ENCODE measurements around the gene ASMT. TPM values are rescaled to one million over a fixed set of nuclear protein-coding genes. Genes with fewer than 3 reads are reported as not detected.
"Not testable (repeated sequence)": the region's sequence is repeated elsewhere in the genome, so short reads cannot be mapped to it uniquely, and the experiment has no call there.

ASMT gene
- polyA plus RNA-seq, 1 of the 3 experiments (the other 2 are of a cell fraction): 0.26 TPM

DNA sequence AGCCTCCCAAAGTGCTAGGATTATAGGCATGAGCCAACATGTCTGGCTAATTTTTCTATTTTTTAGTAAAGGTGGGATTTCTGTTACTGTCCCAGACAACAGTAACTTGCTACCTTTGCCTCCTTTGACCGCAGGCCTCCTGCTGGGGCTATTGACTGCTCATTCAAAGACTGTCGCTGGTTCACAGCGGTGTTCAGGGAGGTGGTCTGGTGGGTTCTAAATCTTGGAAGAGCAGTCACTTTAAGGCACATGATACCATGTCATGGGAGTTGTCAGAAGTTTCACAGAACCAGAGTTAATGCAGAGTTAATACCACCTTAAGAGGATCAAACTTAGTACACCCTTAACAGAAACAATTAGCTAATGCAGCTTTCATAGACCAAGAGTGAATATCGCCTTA, 3.8 kb downstream of the ASMT start (continued):
- TF ChIP-seq GATA2 (CRISPR knock-in tag; IDR thresholded peaks at IDR 0.05) (no peak), TAF1 (IDR thresholded peaks at IDR 0.05; ENCODE audit: borderline replicate concordance, low read depth, low read length) (no peak), POLR2AphosphoS5 (IDR thresholded peaks at IDR 0.05; ENCODE audit: low read depth, low read length) (no peak), SIN3A (IDR thresholded peaks at IDR 0.05; ENCODE audit: borderline replicate concordance, low read depth, low read length) (no peak), RAD21 (IDR thresholded peaks at IDR 0.05; ENCODE audit: low read length) (no peak)
- TF ChIP-seq, protein P1, sequence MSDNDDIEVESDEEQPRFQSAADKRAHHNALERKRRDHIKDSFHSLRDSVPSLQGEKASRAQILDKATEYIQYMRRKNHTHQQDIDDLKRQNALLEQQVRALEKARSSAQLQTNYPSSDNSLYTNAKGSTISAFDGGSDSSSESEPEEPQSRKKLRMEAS (IDR thresholded peaks at IDR 0.05; ENCODE audit: low read depth): no peak

- Histone ChIP-seq H3F3A (replicated peaks; ENCODE audit: insufficient read depth) (no peaks in the 10 kb centered on the region), H3K27me3 (ENCODE audit: insufficient read depth) (peaks cover 6% of the 10 kb centered on the region; the same call in 1 of the 2 replicates), H3K9me2 (no peaks in the 10 kb centered on the region), H3K4me3 (ENCODE audit: low read depth in 2 of 2, low read length in 1 of 2) (no peak overlapping the region), H3K9ac (no peak overlapping the region), H2AFZ (ENCODE audit: low read depth) (no peak overlapping the region), H3K27ac (ENCODE audit: low read depth in 2 of 2, low read length in 1 of 2) (no peak overlapping the region), H4K20me1 (ENCODE audit: insufficient read depth) (no peaks in the 10 kb centered on the region), H3K36me3 (replicated peaks in 1 of 2; ENCODE audit: control insufficient read depth in 1 of 2, insufficient read depth in 2 of 2, low read length in 1 of 2) (no peaks in the 10 kb centered on the region), H3K4me1 (ENCODE audit: control insufficient read depth in 1 of 2, insufficient read depth in 2 of 2, low read depth in 1 of 2, low read length in 1 of 2) (no peaks in the 10 kb centered on the region), H3K4me2 (no peak overlapping the region), H3K9me3 (no peaks in the 10 kb centered on the region), H3K79me2 (ENCODE audit: insufficient read depth) (no peaks in the 10 kb centered on the region)
- ChIA-PET POLR2A (no interaction called here), CTCF (no interaction called here)
- TF ChIP-seq SIN3A (IDR thresholded peaks at IDR 0.05; ENCODE audit: borderline replicate concordance, low read depth, low read length) (no peak), PBX3 (IDR thresholded peaks at IDR 0.05) (no peak), ZBTB33 (IDR thresholded peaks at IDR 0.05; ENCODE audit: borderline replicate concordance, low read depth) (no peak), RXRA (IDR thresholded peaks at IDR 0.05; ENCODE audit: borderline replicate concordance, low read depth) (no peak), SMC3 (IDR thresholded peaks at IDR 0.05; ENCODE audit: low read depth, low read length) (no peak), CTCF (IDR thresholded peaks at IDR 0.05) (no peak)
- no peak for DNase-seq
- 39% methylated on average over 18 of the region's 21 CpGs for WGBS (ENCODE audit: low lambda C conversion rate)
Measured at GRCh38 chrX:1623691-1624090, 8.8 kb downstream of the ASMT start.

GRCh38 chrX:1624158-1624860, 9.4 kb downstream of the ASMT start:
- H3K36me3 ChIP-seq (replicated peaks in 1 of 2; ENCODE audit: control insufficient read depth in 1 of 2, insufficient read depth in 2 of 2, low read length in 1 of 2); CTCF ChIA-PET; H3K79me2 ChIP-seq (ENCODE audit: insufficient read depth); H4K20me1 ChIP-seq (ENCODE audit: insufficient read depth); H3K9ac ChIP-seq; H3K9me2 ChIP-seq; DNase-seq; H3K4me1 ChIP-seq (ENCODE audit: control insufficient read depth in 1 of 2, insufficient read depth in 2 of 2, low read depth in 1 of 2, low read length in 1 of 2); H3K4me2 ChIP-seq; POLR2A ChIA-PET; H3K9me3 ChIP-seq; H3K4me3 ChIP-seq (ENCODE audit: low read depth in 2 of 2, low read length in 1 of 2); H3F3A ChIP-seq (replicated peaks; ENCODE audit: insufficient read depth); H3K27ac ChIP-seq (ENCODE audit: low read depth in 2 of 2, low read length in 1 of 2); H2AFZ ChIP-seq (ENCODE audit: low read depth): not testable (repeated sequence)
- peaks cover 13% of the 10 kb centered on the region; the same call in 1 of the 2 replicates for H3K27me3 ChIP-seq (ENCODE audit: insufficient read depth)
- WGBS (ENCODE audit: low lambda C conversion rate): 8% methylated on average over 12 of the region's 14 CpGs

DNA sequence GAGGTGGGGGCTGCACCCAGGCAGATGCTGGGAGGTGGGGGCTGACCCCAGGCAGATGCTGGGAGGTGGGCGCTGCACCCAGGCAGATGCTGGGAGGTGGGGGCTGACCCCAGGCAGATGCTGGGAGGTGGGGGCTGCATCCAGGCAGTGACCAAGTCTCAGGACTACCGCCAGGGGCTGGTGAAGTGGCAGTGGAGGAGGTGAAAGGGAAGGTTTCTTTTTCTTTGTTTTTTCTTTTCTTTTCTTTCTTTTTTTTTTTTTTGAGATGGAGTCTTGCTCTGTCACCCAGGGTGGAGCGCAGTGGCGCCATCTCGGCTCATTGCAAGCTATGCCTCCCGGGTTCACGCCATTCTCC, 10.0 kb downstream of the ASMT start:
- CTCF ChIA-PET; H2AFZ ChIP-seq (ENCODE audit: low read depth); H4K20me1 ChIP-seq (ENCODE audit: insufficient read depth); H3K79me2 ChIP-seq (ENCODE audit: insufficient read depth); H3K4me1 ChIP-seq (ENCODE audit: control insufficient read depth in 1 of 2, insufficient read depth in 2 of 2, low read depth in 1 of 2, low read length in 1 of 2); H3K27ac ChIP-seq (ENCODE audit: low read depth in 2 of 2, low read length in 1 of 2); H3K9me2 ChIP-seq; POLR2A ChIA-PET; H3K9ac ChIP-seq; H3K4me3 ChIP-seq (ENCODE audit: low read depth in 2 of 2, low read length in 1 of 2); H3F3A ChIP-seq (replicated peaks; ENCODE audit: insufficient read depth); H3K9me3 ChIP-seq; DNase-seq; H3K4me2 ChIP-seq; H3K36me3 ChIP-seq (replicated peaks in 1 of 2; ENCODE audit: control insufficient read depth in 1 of 2, insufficient read depth in 2 of 2, low read length in 1 of 2): not testable (repeated sequence)
- 27% methylated on average over 6 of the region's 7 CpGs for WGBS (ENCODE audit: low lambda C conversion rate)
- peaks cover 18% of the 10 kb centered on the region; the same call in 1 of the 2 replicates for H3K27me3 ChIP-seq (ENCODE audit: insufficient read depth)

All from SK-N-SH (cell line).